A673 (cell line): ENCODE results near the gene LMTK3. TPM values are rescaled to one million over a fixed set of nuclear protein-coding genes. Genes with fewer than 3 reads are reported as not detected.

ENCODE experiments used
- BruUV-seq: library from RNA; stranded (reverse); fragments of 400-500 nt; replicated peaks from 2 replicates; lab custom pipeline; 2021; lab: Mats Ljungman, UMichigan
- CTCF ChIA-PET: fragments of 300-600 bp; sonication (Branson Sonifier 250); formaldehyde crosslinking; loops from one replicate; lab custom pipeline; 2022; ENCODE audit warnings: antibody characterized with exemption; lab: Charles Lee
- POLR2A ChIA-PET: fragments of 300-600 bp; sonication (Branson Sonifier 250); formaldehyde crosslinking; loops from one replicate; lab custom pipeline; 2022; ENCODE audit warnings: antibody characterized with exemption; ENCODE audit not compliant: low non-redundant PET; lab: Charles Lee
- DNase-seq: peaks from one replicate; pipeline ENCODE4 v3.0.0-alpha.2; 2015; ENCODE audit warnings: low spot score
- H3K27ac ChIP-seq: fragments of 200-600 bp; sonication (generic); 2 replicates; pipeline ENCODE4 v1.5.1; 2016; ENCODE audit warnings: mixed run types, low read depth, mild to moderate bottlenecking, mixed read lengths, antibody characterized with exemption, low read length; ENCODE audit not compliant: poor library complexity, severe bottlenecking
- H3K27me3 ChIP-seq: fragments of 200-600 bp; sonication (generic); replicated peaks from 2 replicates; pipeline ENCODE4 v1.6.1; 2017; ENCODE audit warnings: mixed run types, low read depth, mild to moderate bottlenecking, mixed read lengths, antibody characterized with exemption, low read length; ENCODE audit not compliant: insufficient read depth, poor library complexity
- H3K36me3 ChIP-seq: fragments of 200-600 bp; sonication (generic); 2 replicates; pipeline ENCODE4 v1.6.1; 2016; ENCODE audit warnings: mixed run types, mild to moderate bottlenecking, mixed read lengths, antibody characterized with exemption, low read length; ENCODE audit not compliant: insufficient read depth, poor library complexity, severe bottlenecking
- H3K4me1 ChIP-seq: fragments of 200-600 bp; sonication (generic); 2 replicates; pipeline ENCODE4 v1.6.1; 2017; ENCODE audit warnings: mixed run types, mild to moderate bottlenecking, mixed read lengths, antibody characterized with exemption, low read length; ENCODE audit not compliant: insufficient read depth, poor library complexity, severe bottlenecking
- H3K4me3 ChIP-seq: fragments of 200-600 bp; sonication (generic); 2 replicates; pipeline ENCODE4 v1.5.1; 2016; ENCODE audit warnings: low read depth, mixed run types, mild to moderate bottlenecking, mixed read lengths, low read length; ENCODE audit not compliant: poor library complexity, severe bottlenecking
- H3K9me3 ChIP-seq: fragments of 200-600 bp; sonication (generic); 2 replicates; pipeline ENCODE4 v1.6.1; 2016; ENCODE audit warnings: mixed run types, low read depth, mild to moderate bottlenecking, mixed read lengths, antibody characterized with exemption, low read length; ENCODE audit not compliant: poor library complexity, severe bottlenecking
- EZH2 ChIP-seq: fragments of 200-600 bp; sonication (generic); IDR thresholded peaks from 2 replicates; pipeline ENCODE4 v1.6.1; 2017; ENCODE audit warnings: borderline replicate concordance, low read depth, mild to moderate bottlenecking, mixed read lengths, antibody characterized with exemption, low read length; ENCODE audit not compliant: poor library complexity, severe bottlenecking
- intact Hi-C: fragments of 100-400 bp; cut with micrococcal nuclease; formaldehyde crosslinking; loops from one replicate; pipeline ENCODE4 v1.10.0; 2022; ENCODE audit not compliant: unreplicated experiment
- total RNA-seq: library from RNA; stranded (reverse); gene quantifications from 2 replicates; pipeline ENCODE4 v1.2.3, GENCODE V29; 2021
- TF ChIP-seq, protein P1 (sequence below): fragments of 300-800, 200-600 bp; sonication (generic); conservative IDR thresholded peaks from 2 replicates; pipeline ENCODE4 v1.5.1; 2017; ENCODE audit warnings: low read depth, mild to moderate bottlenecking, antibody characterized with exemption, low read length, moderate library complexity, mixed read lengths

Gene LMTK3
- total RNA-seq, 1 experiment from 2014 or later, result 0.52 TPM

DNA sequence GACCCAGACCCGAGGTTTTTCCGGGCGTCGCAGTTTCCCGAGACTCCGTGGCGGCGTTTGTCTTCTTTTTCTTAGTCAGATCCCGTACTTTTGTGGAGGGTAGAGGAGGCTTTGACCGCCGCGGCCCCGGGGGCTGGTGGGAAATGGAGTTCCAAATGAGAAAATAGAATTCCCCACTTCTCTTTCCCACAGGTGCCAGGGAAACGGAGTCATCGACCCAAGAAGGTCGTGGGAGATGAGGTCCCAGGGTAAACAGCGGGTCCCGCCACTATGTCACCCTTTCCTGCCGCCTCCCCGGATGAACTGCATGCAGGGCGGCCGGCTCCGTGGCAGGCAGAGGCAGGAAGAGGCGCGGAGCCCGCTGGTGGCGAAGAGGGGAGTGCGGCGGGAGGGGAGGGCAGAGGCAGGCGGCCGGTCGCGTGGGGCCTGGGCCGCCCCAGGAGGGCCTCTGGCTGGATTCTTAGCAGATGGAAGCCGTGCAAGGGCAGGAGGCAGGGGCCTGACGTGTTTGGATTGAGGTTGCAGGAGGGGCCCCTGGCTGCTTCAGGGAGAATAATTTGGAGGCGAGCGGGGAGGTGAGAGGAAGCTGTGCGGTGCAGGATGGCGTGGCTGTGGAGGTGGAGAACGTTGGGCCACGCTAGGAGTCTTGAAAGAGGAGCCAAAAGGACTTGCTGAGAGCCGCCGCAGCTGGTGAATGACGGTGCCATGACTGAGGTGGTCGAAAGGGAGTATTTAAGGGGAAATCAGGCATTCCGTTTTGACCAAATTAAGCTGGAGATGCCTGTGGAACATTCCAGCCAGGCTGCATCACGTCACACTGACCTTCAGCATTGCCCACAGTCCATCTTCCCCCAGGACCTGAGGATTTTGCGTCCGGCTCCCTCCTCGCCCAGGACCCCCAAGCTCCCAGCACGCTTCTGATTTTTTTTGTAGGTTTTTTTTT, 30.8 kb downstream of the LMTK3 start:
- POLR2A ChIA-PET, result no interaction called here
- TF ChIP-seq, protein P1, sequence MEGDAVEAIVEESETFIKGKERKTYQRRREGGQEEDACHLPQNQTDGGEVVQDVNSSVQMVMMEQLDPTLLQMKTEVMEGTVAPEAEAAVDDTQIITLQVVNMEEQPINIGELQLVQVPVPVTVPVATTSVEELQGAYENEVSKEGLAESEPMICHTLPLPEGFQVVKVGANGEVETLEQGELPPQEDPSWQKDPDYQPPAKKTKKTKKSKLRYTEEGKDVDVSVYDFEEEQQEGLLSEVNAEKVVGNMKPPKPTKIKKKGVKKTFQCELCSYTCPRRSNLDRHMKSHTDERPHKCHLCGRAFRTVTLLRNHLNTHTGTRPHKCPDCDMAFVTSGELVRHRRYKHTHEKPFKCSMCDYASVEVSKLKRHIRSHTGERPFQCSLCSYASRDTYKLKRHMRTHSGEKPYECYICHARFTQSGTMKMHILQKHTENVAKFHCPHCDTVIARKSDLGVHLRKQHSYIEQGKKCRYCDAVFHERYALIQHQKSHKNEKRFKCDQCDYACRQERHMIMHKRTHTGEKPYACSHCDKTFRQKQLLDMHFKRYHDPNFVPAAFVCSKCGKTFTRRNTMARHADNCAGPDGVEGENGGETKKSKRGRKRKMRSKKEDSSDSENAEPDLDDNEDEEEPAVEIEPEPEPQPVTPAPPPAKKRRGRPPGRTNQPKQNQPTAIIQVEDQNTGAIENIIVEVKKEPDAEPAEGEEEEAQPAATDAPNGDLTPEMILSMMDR, result no peak
- peaks cover 28% of the 10 kb centered on the region for H3K36me3 ChIP-seq
- peak; percentile 48 for DNase-seq
- CTCF ChIA-PET, result interaction anchor here (1.4 kb wide), 1 partner anchor 10 kb away, joined by 3 read pairs; no protein-coding TSS in a partner anchor
- H3K4me1 ChIP-seq, result peaks cover 7% of the 10 kb centered on the region
- no peaks in the 10 kb centered on the region for H3K27me3 ChIP-seq
- intact Hi-C loops, result no loop called here
- BruUV-seq, result no TSS peak
- H3K4me3 ChIP-seq, result peak overlapping the region; percentile 54
- H3K9me3 ChIP-seq, result no peaks in the 10 kb centered on the region
- H3K27ac ChIP-seq, result peak overlapping the region; percentile 60

DNA sequence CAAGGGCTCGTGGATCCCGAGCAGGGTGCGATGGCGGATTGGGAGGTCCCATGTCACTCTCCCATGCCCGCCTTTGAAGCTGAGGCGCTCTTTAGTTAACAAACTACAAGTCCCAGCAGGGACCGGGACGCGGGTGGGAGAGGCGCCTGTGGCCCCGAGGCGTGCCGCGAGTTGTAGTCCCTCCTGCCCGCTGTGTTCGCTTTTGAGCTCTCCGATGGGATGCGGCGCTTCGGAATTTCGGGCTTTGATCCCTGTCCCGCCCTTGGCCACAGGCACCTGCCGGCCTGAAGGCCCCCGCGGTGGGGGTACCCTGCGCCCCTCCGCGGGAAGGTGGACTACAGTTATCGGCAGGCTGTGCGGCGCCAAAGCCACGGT, 31.5 kb downstream of the LMTK3 start:
- Histone ChIP-seq H3K4me1 (peaks cover 7% of the 10 kb centered on the region), H3K9me3 (no peaks in the 10 kb centered on the region), H3K27ac (peak overlapping the region; percentile 60), H3K36me3 (peaks cover 35% of the 10 kb centered on the region), H3K27me3 (no peaks in the 10 kb centered on the region), H3K4me3 (peak overlapping the region; percentile 54)
- DNase-seq, result peak; percentile 81
- ChIA-PET POLR2A (no interaction called here), CTCF (interaction anchor here (1.4 kb wide), 1 partner anchor 10 kb away, joined by 3 read pairs; no protein-coding TSS in a partner anchor)
- TF ChIP-seq, protein P1, result no peak
- TF ChIP-seq EZH2, result no peak
- intact Hi-C loops, result no loop called here
- no TSS peak for BruUV-seq

DNA sequence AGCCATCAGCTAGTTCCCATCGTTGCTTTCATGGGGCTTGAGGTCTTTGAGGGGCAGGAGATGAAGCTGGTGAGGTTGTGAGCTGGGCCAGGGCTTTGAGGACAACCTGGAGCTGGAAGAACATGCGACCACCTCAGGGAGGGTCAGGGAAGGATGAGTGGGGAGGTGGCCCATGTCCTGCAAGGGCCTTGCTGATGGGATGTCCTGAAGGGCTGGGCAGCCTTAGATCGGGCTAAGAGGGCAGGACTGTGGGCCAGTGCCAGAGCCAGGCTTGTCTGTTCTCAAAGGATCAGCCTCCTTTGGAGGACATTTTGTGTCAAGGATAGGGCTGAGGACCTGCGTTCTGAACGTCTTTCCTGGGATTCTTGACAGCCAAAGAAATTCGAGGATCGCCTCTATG, 31.9 kb downstream of the LMTK3 start:
- ChIA-PET POLR2A (no interaction called here), CTCF (interaction anchor here (1.4 kb wide), 1 partner anchor 11 kb away, joined by 3 read pairs; no protein-coding TSS in a partner anchor)
- H3K27me3 ChIP-seq, result no peaks in the 10 kb centered on the region
- intact Hi-C loops, result no loop called here
- no peaks in the 10 kb centered on the region for H3K9me3 ChIP-seq
- peaks cover 7% of the 10 kb centered on the region for H3K4me1 ChIP-seq
- peaks cover 40% of the 10 kb centered on the region for H3K36me3 ChIP-seq
- peak overlapping the region; percentile 60 for H3K27ac ChIP-seq
- no TSS peak for BruUV-seq
- DNase-seq, result no peak
- H3K4me3 ChIP-seq, result peak overlapping the region; percentile 54
- no peak for TF ChIP-seq EZH2
- TF ChIP-seq, protein P1, result no peak
